HCT116 (cell line): ENCODE data around the gene ITGAL. TPM values are rescaled to one million over a fixed set of nuclear protein-coding genes. Genes with fewer than 3 reads are reported as not detected.
A peak's percentile ranks its signal among the peaks of the same experiment; 100 is the strongest.

Experiments
- ATAC-seq: fragments of 200-7000 bp; cut with Tn5 transposase; 2 replicates; pipeline ENCODE4 v1.9.1; 2020; ENCODE audit warnings: mild to moderate bottlenecking, moderate library complexity
- BruUV-seq: library from RNA; stranded (reverse); fragments of 400-500 nt; replicated peaks from 2 replicates; lab custom pipeline; 2021; lab: Mats Ljungman, UMichigan
- CTCF ChIA-PET: fragments of 300-600 bp; sonication (Branson Sonifier 250); formaldehyde crosslinking; loops from one replicate; lab custom pipeline; 2021; ENCODE audit warnings: antibody characterized with exemption; lab: Charles Lee
- POLR2A ChIA-PET: fragments of 300-600, 350-600 bp; sonication (Branson Sonifier 250); formaldehyde crosslinking; loops from one replicate; lab custom pipeline; 2021; ENCODE audit warnings: antibody characterized with exemption; lab: Charles Lee
- RAD21 ChIA-PET, 2 experiments: fragments of 300-600 bp; sonication (Branson Sonifier 250); formaldehyde crosslinking; loops; one replicate each; lab custom pipeline; 2023; ENCODE audit warnings: low total read pairs in 2 of 2; ENCODE audit not compliant: uncharacterized antibody in 2 of 2, unreplicated experiment in 2 of 2, low non-redundant PET in 1 of 2; lab: Charles Lee
- DNase-seq: peaks from one replicate; pipeline ENCODE4 v3.0.0-alpha.2; 2010; ENCODE audit warnings: low read depth, low spot score
- H2AFZ ChIP-seq: fragments of 200-600 bp; shearing (Covaris generic), sonication (generic); 2 replicates; pipeline ENCODE4 v1.6.1; 2017; ENCODE audit warnings: low read depth, mixed run types, mixed read lengths, antibody characterized with exemption, low read length; ENCODE audit not compliant: poor library complexity, severe bottlenecking
- H3K27ac ChIP-seq: 2 replicates; pipeline ENCODE4 v1.5.1; 2012; ENCODE audit warnings: low read depth, low read length
- H3K27me3 ChIP-seq: fragments of 200-600 bp; sonication (generic); 2 replicates; pipeline ENCODE4 v1.6.1; 2016; ENCODE audit warnings: mixed run types, low read length, mixed read lengths; ENCODE audit not compliant: insufficient read depth
- H3K36me3 ChIP-seq, 2 experiments: fragments of 200-500 bp in 1 of 2; fragments of 200-600 bp in 1 of 2; sonication (Bioruptor generic) in 1 of 2; sonication (generic) in 1 of 2; 2 replicates each; pipeline versions ENCODE4 v1.5.1 to v1.6.1; 2014 to 2016; ENCODE audit warnings: low read length in 2 of 2, inconsistent platforms in 1 of 2, mixed read lengths in 1 of 2, mixed run types in 1 of 2; ENCODE audit not compliant: insufficient read depth in 2 of 2, control insufficient read depth in 1 of 2
- H3K4me1 ChIP-seq, 2 experiments: fragments of 200-600 bp in 1 of 2; sonication (generic) in 1 of 2; 2 replicates each; pipeline versions ENCODE4 v1.5.1 to v1.6.1; 2012 to 2017; ENCODE audit warnings: low read length in 2 of 2, inconsistent platforms in 1 of 2, mild to moderate bottlenecking in 1 of 2, mixed read lengths in 1 of 2, mixed run types in 1 of 2, moderate library complexity in 1 of 2; ENCODE audit not compliant: insufficient read depth in 2 of 2, control insufficient read depth in 1 of 2
- H3K4me2 ChIP-seq: fragments of 200-600 bp; sonication (generic); 2 replicates; pipeline ENCODE4 v1.6.1; 2017; ENCODE audit warnings: mixed run types, low read length, mixed read lengths
- H3K4me3 ChIP-seq, 2 experiments: fragments of 200-600 bp in 1 of 2; sonication (generic) in 1 of 2; replicated peaks in 1 of 2; 2 replicates each; pipeline ENCODE4 v1.5.1; 2011 to 2016; ENCODE audit warnings: low read length in 2 of 2, control low read depth in 1 of 2, low read depth in 1 of 2, mild to moderate bottlenecking in 1 of 2, mixed read lengths in 1 of 2, mixed run types in 1 of 2
- H3K79me2 ChIP-seq: fragments of 200-600 bp; sonication (generic); 2 replicates; pipeline ENCODE4 v1.6.1; 2017; ENCODE audit warnings: mild to moderate bottlenecking, mixed run types, low read length, moderate library complexity, mixed read lengths; ENCODE audit not compliant: insufficient read depth
- H3K9ac ChIP-seq: fragments of 200-600 bp; sonication (generic); 2 replicates; pipeline ENCODE4 v1.6.1; 2016; ENCODE audit warnings: low read length, mixed read lengths
- H3K9me2 ChIP-seq: fragments of 200-600 bp; sonication (generic), shearing (Covaris generic); 2 replicates; pipeline ENCODE4 v1.6.1; 2017; ENCODE audit warnings: mixed run types, mild to moderate bottlenecking, moderate library complexity; ENCODE audit not compliant: insufficient read depth
- H3K9me3 ChIP-seq, 2 experiments: fragments of 200-500 bp in 1 of 2; fragments of 200-600 bp in 1 of 2; sonication (Bioruptor generic) in 1 of 2; sonication (generic) in 1 of 2; 2 replicates each; pipeline ENCODE4 v1.6.1; 2014 to 2017; ENCODE audit warnings: low read length in 2 of 2, mixed read lengths in 2 of 2, inconsistent platforms in 1 of 2, low read depth in 1 of 2, mild to moderate bottlenecking in 1 of 2, mixed run types in 1 of 2, moderate library complexity in 1 of 2; ENCODE audit not compliant: control insufficient read depth in 1 of 2, insufficient read depth in 1 of 2
- H4K20me1 ChIP-seq: fragments of 200-600 bp; sonication (generic), shearing (Covaris generic); 2 replicates; pipeline ENCODE4 v1.6.1; 2017; ENCODE audit warnings: mixed run types, mild to moderate bottlenecking, moderate library complexity; ENCODE audit not compliant: insufficient read depth
- CBX3 ChIP-seq: IDR thresholded peaks from 2 replicates; pipeline ENCODE4 v1.6.1; 2012; ENCODE audit warnings: low read depth
- CEBPB ChIP-seq: IDR thresholded peaks from 2 replicates; pipeline ENCODE4 v1.6.1; 2012; ENCODE audit warnings: low read depth
- EGR1 ChIP-seq: IDR thresholded peaks from 2 replicates; pipeline ENCODE4 v1.6.1; 2012; ENCODE audit warnings: low read depth
- EZH2 ChIP-seq: fragments of 200-600 bp; sonication (generic); IDR thresholded peaks from 2 replicates; pipeline ENCODE4 v1.6.1; 2017; ENCODE audit warnings: antibody characterized with exemption, mixed run types
- EZH2phosphoT487 ChIP-seq: fragments of 200-600 bp; IDR thresholded peaks from 2 replicates; pipeline ENCODE4 v1.6.1; 2018; ENCODE audit warnings: antibody characterized with exemption, borderline replicate concordance
- FOSL1 ChIP-seq: IDR thresholded peaks from 2 replicates; pipeline ENCODE4 v1.6.1; 2012; ENCODE audit warnings: low read depth
- JUND ChIP-seq: IDR thresholded peaks from 2 replicates; pipeline ENCODE4 v1.6.1; 2012
- POLR2A ChIP-seq: IDR thresholded peaks from 2 replicates; pipeline ENCODE4 v1.7.0; 2011; ENCODE audit warnings: borderline replicate concordance; ENCODE audit not compliant: insufficient read depth, insufficient read length; ENCODE audit errors: extremely low read depth
- POLR2AphosphoS5 ChIP-seq: IDR thresholded peaks from 2 replicates; pipeline ENCODE4 v1.6.1; 2011; ENCODE audit warnings: mild to moderate bottlenecking, low read depth, low read length, moderate library complexity
- RAD21 ChIP-seq: IDR thresholded peaks from 2 replicates; pipeline ENCODE4 v1.6.1; 2012; ENCODE audit warnings: low read depth, mild to moderate bottlenecking
- SIN3A ChIP-seq: IDR thresholded peaks from 2 replicates; pipeline ENCODE4 v1.6.1; 2012; ENCODE audit warnings: low read depth
- SP1 ChIP-seq: IDR thresholded peaks from 2 replicates; pipeline ENCODE4 v1.6.1; 2012; ENCODE audit warnings: low read depth
- SRF ChIP-seq: IDR thresholded peaks from 2 replicates; pipeline ENCODE4 v1.6.1; 2012; ENCODE audit warnings: low read depth
- TCF7L2 ChIP-seq: IDR thresholded peaks from 2 replicates; pipeline ENCODE4 v1.7.0; 2011; ENCODE audit warnings: borderline replicate concordance, inconsistent platforms; ENCODE audit not compliant: insufficient read depth, insufficient read length; ENCODE audit errors: extremely low read depth
- YY1 ChIP-seq: IDR thresholded peaks from 2 replicates; pipeline ENCODE4 v1.6.1; 2011; ENCODE audit warnings: low read length, low read depth, moderate library complexity, mild to moderate bottlenecking; ENCODE audit not compliant: insufficient replicate concordance; ENCODE audit errors: extremely low read depth
- intact Hi-C: fragments of 100-400 bp; cut with micrococcal nuclease; formaldehyde crosslinking; loops from 2 replicates; pipeline ENCODE4 v1.10.0; 2022
- total RNA-seq: library from RNA; stranded (reverse); gene quantifications from one replicate; pipeline ENCODE4 v1.2.1, GENCODE V29; 2021; ENCODE audit not compliant: unreplicated experiment
- TF ChIP-seq, protein P1 (sequence below): IDR thresholded peaks from 2 replicates; pipeline ENCODE4 v1.6.1; 2011; ENCODE audit warnings: mild to moderate bottlenecking, low read length, moderate library complexity; ENCODE audit not compliant: insufficient replicate concordance; ENCODE audit errors: extremely low read depth
- TF ChIP-seq, protein P2 (sequence below): IDR thresholded peaks from 2 replicates; pipeline ENCODE4 v1.6.1; 2012
- TF ChIP-seq, protein P3 (sequence below), 3 experiments: fragments of 200-600 bp in 1 of 3; sonication (generic) in 1 of 3; IDR thresholded peaks in 2 of 3; conservative IDR thresholded peaks in 1 of 3; 2 replicates each; pipeline ENCODE4 v1.5.1; 2012 to 2017; ENCODE audit warnings: low read depth in 2 of 3, low read length in 2 of 3, antibody characterized with exemption in 1 of 3, borderline replicate concordance in 1 of 3, control low read depth in 1 of 3, mild to moderate bottlenecking in 1 of 3, mixed read lengths in 1 of 3, mixed run types in 1 of 3, moderate library complexity in 1 of 3; ENCODE audit not compliant: insufficient read depth in 1 of 3
- TF ChIP-seq, protein P4 (sequence below): IDR thresholded peaks from 2 replicates; pipeline ENCODE4 v1.6.1; 2012

The ITGAL gene
- total RNA-seq, 1 experiment from 2014 or later = 1.4 TPM

DNA sequence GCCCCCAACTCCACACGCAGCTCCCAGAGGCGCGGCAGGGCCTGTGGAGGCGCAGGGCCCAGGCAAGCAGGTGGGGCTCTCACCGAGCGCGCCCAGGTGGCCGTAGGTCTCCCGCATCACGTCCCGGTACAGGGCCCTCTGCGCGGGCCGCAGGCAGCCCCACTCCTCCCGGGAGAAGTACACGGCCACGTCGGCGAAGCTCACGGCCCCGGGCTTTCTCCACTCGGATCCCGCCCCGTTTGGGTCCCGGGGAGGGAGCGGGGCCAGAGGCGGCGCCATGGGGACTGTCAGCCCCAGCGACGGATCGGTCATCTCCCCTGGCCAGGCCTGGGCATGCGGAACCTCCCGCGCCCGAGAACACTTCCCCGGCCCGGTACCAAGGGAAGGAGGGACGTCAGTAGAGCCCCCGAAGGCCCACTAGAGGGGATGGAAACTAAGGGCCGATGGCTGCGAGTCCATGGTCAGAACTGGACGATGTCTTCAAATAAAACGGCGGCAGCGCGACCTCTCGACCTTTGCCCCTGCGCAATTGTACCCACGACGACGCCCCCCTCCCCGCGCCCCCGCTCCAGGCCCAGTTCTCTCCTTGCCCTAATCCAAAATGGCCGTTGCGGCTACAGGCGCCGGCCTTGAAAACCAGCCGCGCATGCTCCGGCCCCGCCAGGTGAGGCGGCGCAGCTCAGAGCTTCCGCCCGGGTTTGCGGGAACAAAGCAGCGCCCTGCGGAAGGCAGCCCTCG is 62.0 kb downstream of the ITGAL start, which contains the start of gene ZNF747:
Gene ZNF747, minus strand, starts transcription at position 491 of the 738 bp plus-strand sequence. Its CDS starts 179 bp downstream, at position 312.
- H3K27ac ChIP-seq = peak within 1 kb of the TSS; percentile 82
- peak within 1 kb of the TSS; percentile 78 for H3K9ac ChIP-seq
- H3K9me3 ChIP-seq = no peaks in the 10 kb centered on the region
- RAD21 ChIA-PET = interaction anchor here (1.2 to 2.1 kb wide), 3 partner anchors 23 to 104 kb away, joined by 3 to 18 read pairs (median 4); partner anchors contain the start of genes DCTPP1 (in 1 of the 2) and ZNF764 (in 1 of the 2)
- peak; percentile 70 for DNase-seq
- no peaks in the 10 kb centered on the region; the same call in 1 of the 2 replicates for H3K79me2 ChIP-seq
- intact Hi-C loops = no loop called here
- peak; percentile 87 for ATAC-seq
- CTCF ChIA-PET = interaction anchor here (0.7 to 2.1 kb wide), 9 partner anchors 9 to 422 kb away, joined by 3 to 11 read pairs (median 4); partner anchors contain the start of genes DCTPP1 and ZNF764
- peak within 1 kb of the TSS; percentile 60 to 79 for H3K4me3 ChIP-seq
- H3K9me2 ChIP-seq = no peaks in the 10 kb centered on the region
- H2AFZ ChIP-seq = peak within 1 kb of the TSS; percentile 33
- no peaks in the 10 kb centered on the region for H3K27me3 ChIP-seq
- H3K36me3 ChIP-seq = no peaks in the 10 kb centered on the region
- H3K4me2 ChIP-seq = peak within 1 kb of the TSS; percentile 85
- POLR2A ChIA-PET = interaction anchor here (1.1 to 2.7 kb wide), 5 partner anchors 12 to 104 kb away, joined by 3 to 20 read pairs (median 5); partner anchors contain the start of genes DCTPP1 and ZNF764
- no peaks in the 10 kb centered on the region for H4K20me1 ChIP-seq
- TSS peak; percentile 77 for BruUV-seq
- peaks cover 6 to 39% of the 10 kb centered on the region in 2 experiments; a peak in 3 of 4 replicates for H3K4me1 ChIP-seq
- TF ChIP-seq, protein P1, sequence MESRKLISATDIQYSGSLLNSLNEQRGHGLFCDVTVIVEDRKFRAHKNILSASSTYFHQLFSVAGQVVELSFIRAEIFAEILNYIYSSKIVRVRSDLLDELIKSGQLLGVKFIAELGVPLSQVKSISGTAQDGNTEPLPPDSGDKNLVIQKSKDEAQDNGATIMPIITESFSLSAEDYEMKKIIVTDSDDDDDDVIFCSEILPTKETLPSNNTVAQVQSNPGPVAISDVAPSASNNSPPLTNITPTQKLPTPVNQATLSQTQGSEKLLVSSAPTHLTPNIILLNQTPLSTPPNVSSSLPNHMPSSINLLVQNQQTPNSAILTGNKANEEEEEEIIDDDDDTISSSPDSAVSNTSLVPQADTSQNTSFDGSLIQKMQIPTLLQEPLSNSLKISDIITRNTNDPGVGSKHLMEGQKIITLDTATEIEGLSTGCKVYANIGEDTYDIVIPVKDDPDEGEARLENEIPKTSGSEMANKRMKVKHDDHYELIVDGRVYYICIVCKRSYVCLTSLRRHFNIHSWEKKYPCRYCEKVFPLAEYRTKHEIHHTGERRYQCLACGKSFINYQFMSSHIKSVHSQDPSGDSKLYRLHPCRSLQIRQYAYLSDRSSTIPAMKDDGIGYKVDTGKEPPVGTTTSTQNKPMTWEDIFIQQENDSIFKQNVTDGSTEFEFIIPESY = peak; percentile 20
- TF ChIP-seq POLR2AphosphoS5 = peak; percentile 86
- no peak for TF ChIP-seq EZH2
- no peak for TF ChIP-seq FOSL1
- no peak for TF ChIP-seq JUND
- peak; percentile 100 for TF ChIP-seq YY1
- TF ChIP-seq POLR2A = no peak
- peak; percentile 72; the same call in 1 of the 2 replicates for TF ChIP-seq SIN3A
- TF ChIP-seq SP1 = peak; percentile 38; the same call in 1 of the 2 replicates
- peak; percentile 93 for TF ChIP-seq EGR1
- TF ChIP-seq, protein P2, sequence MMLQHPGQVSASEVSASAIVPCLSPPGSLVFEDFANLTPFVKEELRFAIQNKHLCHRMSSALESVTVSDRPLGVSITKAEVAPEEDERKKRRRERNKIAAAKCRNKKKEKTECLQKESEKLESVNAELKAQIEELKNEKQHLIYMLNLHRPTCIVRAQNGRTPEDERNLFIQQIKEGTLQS = no peak
- TF ChIP-seq TCF7L2 = peak; percentile 93
- no peak for TF ChIP-seq SRF
- no peak for TF ChIP-seq CEBPB
- TF ChIP-seq CBX3 = no peak
- no peak for TF ChIP-seq EZH2phosphoT487
- TF ChIP-seq, protein P3, sequence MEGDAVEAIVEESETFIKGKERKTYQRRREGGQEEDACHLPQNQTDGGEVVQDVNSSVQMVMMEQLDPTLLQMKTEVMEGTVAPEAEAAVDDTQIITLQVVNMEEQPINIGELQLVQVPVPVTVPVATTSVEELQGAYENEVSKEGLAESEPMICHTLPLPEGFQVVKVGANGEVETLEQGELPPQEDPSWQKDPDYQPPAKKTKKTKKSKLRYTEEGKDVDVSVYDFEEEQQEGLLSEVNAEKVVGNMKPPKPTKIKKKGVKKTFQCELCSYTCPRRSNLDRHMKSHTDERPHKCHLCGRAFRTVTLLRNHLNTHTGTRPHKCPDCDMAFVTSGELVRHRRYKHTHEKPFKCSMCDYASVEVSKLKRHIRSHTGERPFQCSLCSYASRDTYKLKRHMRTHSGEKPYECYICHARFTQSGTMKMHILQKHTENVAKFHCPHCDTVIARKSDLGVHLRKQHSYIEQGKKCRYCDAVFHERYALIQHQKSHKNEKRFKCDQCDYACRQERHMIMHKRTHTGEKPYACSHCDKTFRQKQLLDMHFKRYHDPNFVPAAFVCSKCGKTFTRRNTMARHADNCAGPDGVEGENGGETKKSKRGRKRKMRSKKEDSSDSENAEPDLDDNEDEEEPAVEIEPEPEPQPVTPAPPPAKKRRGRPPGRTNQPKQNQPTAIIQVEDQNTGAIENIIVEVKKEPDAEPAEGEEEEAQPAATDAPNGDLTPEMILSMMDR (IDR thresholded peaks at IDR 0.05 in 2 of 3, conservative IDR thresholded peaks at IDR 0.05 in 1 of 3; ENCODE audit: borderline replicate concordance in 1 of 3, insufficient read depth in 1 of 3, low read depth in 2 of 3, low read length in 2 of 3) = no peak
- TF ChIP-seq, protein P4, sequence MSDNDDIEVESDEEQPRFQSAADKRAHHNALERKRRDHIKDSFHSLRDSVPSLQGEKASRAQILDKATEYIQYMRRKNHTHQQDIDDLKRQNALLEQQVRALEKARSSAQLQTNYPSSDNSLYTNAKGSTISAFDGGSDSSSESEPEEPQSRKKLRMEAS = peak; percentile 88
- TF ChIP-seq RAD21 = no peak
